Activated CD4-positive, alpha-beta T cell treated with anti-CD3 and anti-CD28 coated beads, Interleukin-2, amount 10 ng/mL, durations not matched to agents 7 days and 5 days (primary cell): ENCODE measurements around the gene MTOR. TPM values are rescaled to one million over a fixed set of nuclear protein-coding genes. Genes with fewer than 3 reads are reported as not detected.
"Not testable (repeated sequence)": the region's sequence is repeated elsewhere in the genome, so short reads cannot be mapped to it uniquely, and the experiment has no call there.

Source experiments
- CTCF ChIA-PET: fragments of 350-600 bp; sonication (Branson Sonifier 250); formaldehyde crosslinking; loops from one replicate; lab custom pipeline; 2021; ENCODE audit warnings: antibody characterized with exemption; lab: Charles Lee
- POLR2A ChIA-PET: fragments of 350-600 bp; sonication (Branson Sonifier 250); formaldehyde crosslinking; loops from one replicate; lab custom pipeline; 2021; ENCODE audit warnings: antibody characterized with exemption; lab: Charles Lee
- DNase-seq: peaks from one replicate; pipeline ENCODE4 v3.0.0-alpha.2; 2020
- H3K27ac Mint-ChIP-seq: one replicate; pipeline ENCODE4 v1.8.0; 2021; ENCODE audit warnings: mild to moderate bottlenecking, moderate library complexity, mixed read lengths
- H3K27me3 Mint-ChIP-seq: one replicate; pipeline ENCODE4 v1.8.0; 2021; ENCODE audit warnings: mixed read lengths
- H3K36me3 Mint-ChIP-seq: one replicate; pipeline ENCODE4 v1.8.0; 2021; ENCODE audit warnings: low read depth, mixed read lengths
- H3K4me1 Mint-ChIP-seq: one replicate; pipeline ENCODE4 v1.8.0; 2021; ENCODE audit warnings: mixed read lengths
- H3K4me3 Mint-ChIP-seq: one replicate; pipeline ENCODE4 v1.8.0; 2021; ENCODE audit warnings: mild to moderate bottlenecking, moderate library complexity, mixed read lengths
- H3K9me3 Mint-ChIP-seq: one replicate; pipeline ENCODE4 v1.8.0; 2021; ENCODE audit warnings: mixed read lengths
- total RNA-seq, 2 experiments: library from RNA; stranded (reverse); gene quantifications; one replicate each; pipeline ENCODE4 v1.2.3, GENCODE V29; 2021

MTOR gene
- total RNA-seq, 2 experiments from 2014 or later: 49.2 to 57.2 TPM

DNA sequence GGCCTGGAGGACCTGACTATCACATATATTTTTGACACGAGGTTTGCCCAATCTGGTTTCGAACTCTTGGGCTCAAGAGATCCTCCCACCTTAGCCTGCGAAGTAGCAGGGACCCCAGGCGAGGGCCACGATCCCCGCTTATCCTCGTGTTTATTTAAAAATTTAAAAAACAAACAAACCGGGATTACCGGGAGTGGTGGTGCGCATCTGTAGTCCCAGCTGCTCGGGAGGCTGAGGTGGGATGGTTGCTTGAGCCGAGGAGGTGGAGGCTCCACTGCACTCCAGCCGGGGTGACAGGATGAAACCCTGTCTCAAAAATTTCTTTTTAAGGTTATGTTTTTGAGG lies 162.2 kb downstream of the MTOR start:
- Mint-ChIP-seq H3K9me3 (no peaks in the 10 kb centered on the region), H3K4me3 (peak overlapping the region; percentile 97), H3K4me1 (peaks cover 24% of the 10 kb centered on the region), H3K27me3 (no peaks in the 10 kb centered on the region), H3K27ac (peak overlapping the region; percentile 97), H3K36me3 (peaks cover 15% of the 10 kb centered on the region)
- no peak for DNase-seq
- ChIA-PET CTCF (interaction anchor here (1.1 to 3.3 kb wide), 3 partner anchors 12 to 564 kb away, joined by 3 to 14 read pairs (median 4); partner anchors contain the start of gene FBXO6), POLR2A (interaction anchor here (1.5 kb wide), 1 partner anchor 62 kb away, joined by 5 read pairs; no protein-coding TSS in a partner anchor)

DNA sequence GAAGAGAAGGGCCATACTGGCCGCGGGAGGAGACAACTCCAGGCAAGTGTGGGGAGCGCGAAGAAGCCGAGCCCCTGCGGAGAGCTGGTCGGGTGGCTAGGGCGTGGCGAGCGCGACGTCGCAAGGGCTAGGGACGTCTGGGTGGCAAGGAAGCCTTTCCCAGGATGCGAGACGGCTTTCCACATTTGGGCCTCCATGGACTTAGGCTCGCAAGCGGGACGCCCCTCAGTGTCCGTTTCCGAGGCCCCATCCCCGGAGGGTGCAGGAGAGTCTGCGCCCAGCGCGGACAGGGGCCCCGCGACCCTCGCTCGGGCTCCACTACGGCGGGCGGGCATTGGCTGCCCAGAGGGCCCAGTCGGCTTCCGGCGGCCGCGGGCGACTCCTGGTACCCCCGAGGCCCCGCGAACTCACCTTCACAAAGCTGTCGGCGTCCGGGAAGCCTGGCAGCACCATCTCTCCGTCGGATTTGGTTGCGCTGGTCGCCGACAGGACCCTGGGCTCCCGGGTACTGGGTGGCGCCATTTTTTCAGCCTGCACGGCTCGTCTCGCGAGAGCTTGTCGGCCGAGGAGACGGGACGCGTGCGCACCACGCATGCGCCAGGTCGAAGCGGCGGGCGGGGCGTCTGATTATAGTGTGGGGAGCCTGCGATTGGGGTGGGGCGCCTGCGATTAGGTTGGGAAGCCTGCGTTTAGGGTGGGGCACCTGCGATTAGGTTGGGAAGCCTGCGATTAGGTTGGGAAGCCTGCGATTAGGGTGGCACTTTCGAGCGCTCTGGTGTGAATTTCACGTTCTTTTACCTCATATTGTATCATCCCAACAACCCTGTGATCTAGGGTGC lies 162.8 kb downstream of the MTOR start, which contains the start of gene EXOSC10:
Gene EXOSC10, minus strand, starts transcription at position 560 of the 839 bp plus-strand sequence. Its CDS starts 38 bp downstream, at position 522.
- Mint-ChIP-seq H3K36me3 (peaks cover 15% of the 10 kb centered on the region), H3K4me1 (peaks cover 24% of the 10 kb centered on the region), H3K27ac (peak within 1 kb of the TSS; percentile 97), H3K4me3 (peak within 1 kb of the TSS; percentile 97), H3K9me3 (no peaks in the 10 kb centered on the region), H3K27me3 (no peaks in the 10 kb centered on the region)
- DNase-seq: peak; percentile 95
- CTCF ChIA-PET: interaction anchor here (0.7 to 3.3 kb wide), 8 partner anchors 10 to 565 kb away, joined by 3 to 14 read pairs (median 3); partner anchors contain the start of genes FBXO6 and SRM
- POLR2A ChIA-PET: interaction anchor here (0.7 to 1.5 kb wide), 3 partner anchors 41 to 327 kb away, joined by 3 to 5 read pairs (median 3); no protein-coding TSS in a partner anchor

GRCh38 chr1:11098931-11099309 lies 163.4 kb downstream of the MTOR start:
- ChIA-PET CTCF (interaction anchor here (0.7 to 3.3 kb wide), 6 partner anchors 10 to 565 kb away, joined by 3 to 14 read pairs (median 3); partner anchors contain the start of gene FBXO6), POLR2A (interaction anchor here (1.5 kb wide), 1 partner anchor 61 kb away, joined by 5 read pairs; no protein-coding TSS in a partner anchor)
- peaks cover 24% of the 10 kb centered on the region for H3K4me1 Mint-ChIP-seq
- H3K9me3 Mint-ChIP-seq: no peaks in the 10 kb centered on the region
- no peak for DNase-seq
- peaks cover 15% of the 10 kb centered on the region for H3K36me3 Mint-ChIP-seq
- H3K27ac Mint-ChIP-seq: peak overlapping the region; percentile 97
- H3K4me3 Mint-ChIP-seq: peak overlapping the region; percentile 97
- no peaks in the 10 kb centered on the region for H3K27me3 Mint-ChIP-seq

DNA sequence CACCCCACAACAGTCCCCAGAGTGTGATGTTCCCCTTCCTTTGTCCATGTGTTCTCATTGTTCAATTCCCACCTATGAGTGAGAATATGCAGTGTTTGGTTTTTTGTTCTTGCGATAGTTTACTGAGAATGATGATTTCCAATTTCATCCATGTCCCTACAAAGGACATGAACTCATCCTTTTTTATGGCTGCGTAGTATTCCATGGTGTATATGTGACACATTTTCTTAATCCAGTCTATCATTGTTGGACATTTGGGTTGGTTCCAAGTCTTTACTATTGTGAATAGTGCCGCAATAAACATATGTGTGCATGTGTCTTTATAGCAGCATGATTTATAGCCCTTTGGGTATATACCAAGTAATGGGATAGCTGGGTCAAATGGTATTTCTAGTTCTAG lies 178.6 kb downstream of the MTOR start:
- H3K27me3 Mint-ChIP-seq, POLR2A ChIA-PET, CTCF ChIA-PET, H3K9me3 Mint-ChIP-seq, H3K4me1 Mint-ChIP-seq, DNase-seq, H3K4me3 Mint-ChIP-seq, H3K27ac Mint-ChIP-seq: not testable (repeated sequence)
- peaks cover 58% of the 10 kb centered on the region for H3K36me3 Mint-ChIP-seq

GRCh38 chr1:11080931-11081330 lies 181.4 kb downstream of the MTOR start:
- no peak for DNase-seq
- ChIA-PET CTCF (no interaction called here), POLR2A (no interaction called here)
- Mint-ChIP-seq H3K4me3 (no peak overlapping the region), H3K4me1 (no peaks in the 10 kb centered on the region), H3K27me3 (no peaks in the 10 kb centered on the region), H3K9me3 (no peaks in the 10 kb centered on the region), H3K27ac (no peak overlapping the region), H3K36me3 (peaks cover 57% of the 10 kb centered on the region)

DNA sequence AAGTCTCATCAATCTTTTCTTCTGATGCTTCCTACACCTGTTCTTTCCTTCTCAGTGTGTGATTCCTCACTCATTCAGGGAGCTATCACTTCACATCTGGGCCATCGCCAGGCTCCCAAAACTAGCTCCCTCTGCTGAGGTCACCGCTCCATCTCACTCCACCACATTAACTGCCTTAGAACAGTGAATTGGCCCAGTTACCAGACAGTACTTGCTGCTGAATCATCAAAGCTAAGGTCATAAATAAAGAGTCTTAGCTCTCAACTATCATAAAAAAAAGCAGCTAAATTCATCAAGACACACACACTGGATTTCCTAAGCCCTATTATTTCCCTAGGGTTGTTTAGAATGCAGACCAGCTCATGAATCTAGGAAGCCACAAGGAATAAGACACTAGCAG lies 183.7 kb downstream of the MTOR start:
- H3K4me1 Mint-ChIP-seq: no peaks in the 10 kb centered on the region
- H3K36me3 Mint-ChIP-seq: peaks cover 49% of the 10 kb centered on the region
- no peaks in the 10 kb centered on the region for H3K27me3 Mint-ChIP-seq
- POLR2A ChIA-PET: interaction anchor here (0.7 kb wide), 1 partner anchor 8 kb away, joined by 4 read pairs; no protein-coding TSS in a partner anchor
- H3K27ac Mint-ChIP-seq: no peak overlapping the region
- CTCF ChIA-PET: interaction anchor here (0.9 to 1.1 kb wide), 5 partner anchors 9 to 41 kb away, joined by 3 to 4 read pairs (median 3); no protein-coding TSS in a partner anchor
- no peak for DNase-seq
- no peak overlapping the region for H3K4me3 Mint-ChIP-seq
- H3K9me3 Mint-ChIP-seq: no peaks in the 10 kb centered on the region

GRCh38 chr1:11073398-11073797 lies 189.0 kb downstream of the MTOR start:
- POLR2A ChIA-PET: interaction anchor here (0.6 to 1.2 kb wide), 2 partner anchors 14 to 610 kb away, joined by 3 read pairs; partner anchors contain the start of gene SRM

GRCh38 chr1:11072216-11072917 lies 190.0 kb downstream of the MTOR start:
- Mint-ChIP-seq H3K9me3 (no peaks in the 10 kb centered on the region), H3K27ac (no peak overlapping the region), H3K27me3 (no peaks in the 10 kb centered on the region), H3K36me3 (peaks cover 58% of the 10 kb centered on the region), H3K4me3 (no peak overlapping the region), H3K4me1 (peaks cover 7% of the 10 kb centered on the region)
- DNase-seq: no peak
- ChIA-PET POLR2A (interaction anchor here (1.2 kb wide), 1 partner anchor 13 kb away, joined by 3 read pairs; the partner anchor contains the start of gene SRM), CTCF (interaction anchor here (1.2 to 1.5 kb wide), 2 partner anchors 15 to 35 kb away, joined by 3 read pairs; no protein-coding TSS in a partner anchor)

More at GRCh38 chr1:11073398-11073797, 189.0 kb downstream of the MTOR start:
- not testable (repeated sequence) for H3K27ac Mint-ChIP-seq, DNase-seq, H3K27me3 Mint-ChIP-seq, H3K4me1 Mint-ChIP-seq, H3K9me3 Mint-ChIP-seq, H3K4me3 Mint-ChIP-seq
- H3K36me3 Mint-ChIP-seq: peaks cover 58% of the 10 kb centered on the region
- CTCF ChIA-PET: interaction anchor here (0.8 to 1.5 kb wide), 3 partner anchors 14 to 215 kb away, joined by 3 to 4 read pairs (median 3); no protein-coding TSS in a partner anchor

DNA sequence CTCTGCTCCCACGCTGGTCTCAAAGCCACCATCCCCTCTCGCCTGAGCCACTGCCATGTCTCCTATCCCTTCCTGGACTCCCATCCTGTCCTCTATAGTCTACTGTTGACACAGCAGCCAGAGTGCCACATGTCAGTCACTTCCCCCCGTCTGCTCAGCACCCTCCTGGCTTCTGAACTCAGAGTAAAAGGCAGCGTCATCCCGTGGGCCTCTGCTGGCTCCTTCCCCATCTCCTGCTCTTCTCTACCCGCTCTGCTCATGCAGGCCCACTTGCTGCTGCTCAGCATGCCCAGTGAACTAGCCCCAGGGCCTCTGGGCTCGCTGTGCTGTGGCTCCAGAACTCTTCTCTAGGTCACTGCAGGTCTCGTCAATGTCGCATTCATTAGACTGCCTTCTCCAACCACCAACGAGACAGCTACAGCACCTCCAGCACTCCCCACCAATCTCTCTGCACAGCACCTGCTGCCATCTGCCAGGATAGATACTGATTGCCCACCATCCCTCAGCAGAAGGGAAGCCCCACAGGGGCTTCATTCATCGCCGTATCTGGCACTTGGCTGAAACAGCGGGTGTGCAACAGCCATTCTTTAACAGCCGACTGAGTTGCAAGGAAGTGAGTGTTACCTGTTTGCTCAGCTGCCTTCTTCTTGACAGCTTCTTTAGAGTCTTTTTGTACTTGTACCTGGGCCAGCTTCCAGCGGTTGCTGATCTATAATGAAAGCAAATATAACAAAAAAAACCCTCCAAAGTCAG lies 190.7 kb downstream of the MTOR start:
- Mint-ChIP-seq H3K27ac (peak overlapping the region; percentile 54), H3K9me3 (no peaks in the 10 kb centered on the region), H3K27me3 (no peaks in the 10 kb centered on the region), H3K4me3 (no peak overlapping the region), H3K36me3 (peaks cover 60% of the 10 kb centered on the region), H3K4me1 (peaks cover 7% of the 10 kb centered on the region)
- ChIA-PET POLR2A (no interaction called here), CTCF (interaction anchor here (1.5 kb wide), 2 partner anchors 10 to 16 kb away, joined by 3 read pairs; no protein-coding TSS in a partner anchor)
- no peak for DNase-seq

DNA sequence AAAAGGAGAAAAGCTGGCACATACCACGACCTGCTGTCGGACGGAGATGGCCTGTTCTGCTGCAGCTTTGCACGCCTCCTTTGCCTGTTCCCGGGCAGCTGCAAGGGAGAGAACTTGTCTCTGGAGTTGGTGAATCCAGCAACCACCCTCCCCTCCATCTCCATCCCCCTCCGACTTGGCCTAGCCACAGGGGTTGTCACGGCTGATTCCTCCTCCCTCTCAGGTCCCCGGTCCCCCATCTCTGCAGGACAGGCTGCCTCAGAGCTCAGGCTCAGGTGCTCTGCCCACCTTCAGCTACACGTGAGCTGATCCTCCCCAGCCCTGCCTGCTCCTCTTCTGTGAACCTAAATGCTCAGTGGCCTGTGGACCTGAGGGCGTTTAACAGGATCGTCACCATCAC lies 191.5 kb downstream of the MTOR start:
- H3K9me3 Mint-ChIP-seq: no peaks in the 10 kb centered on the region
- peaks cover 7% of the 10 kb centered on the region for H3K4me1 Mint-ChIP-seq
- H3K4me3 Mint-ChIP-seq: no peak overlapping the region
- ChIA-PET CTCF (interaction anchor here (1.0 to 2.2 kb wide), 3 partner anchors 9 to 17 kb away, joined by 3 to 7 read pairs (median 5); partner anchors contain the start of gene SRM), POLR2A (interaction anchor here (0.6 kb wide), 3 partner anchors 8 to 13 kb away, joined by 3 to 4 read pairs (median 3); no protein-coding TSS in a partner anchor)
- no peaks in the 10 kb centered on the region for H3K27me3 Mint-ChIP-seq
- no peak overlapping the region for H3K27ac Mint-ChIP-seq
- DNase-seq: no peak
- H3K36me3 Mint-ChIP-seq: peaks cover 61% of the 10 kb centered on the region

- Mint-ChIP-seq H3K27ac (no peak overlapping the region), H3K4me3 (no peak overlapping the region), H3K27me3 (no peaks in the 10 kb centered on the region), H3K4me1 (peaks cover 7% of the 10 kb centered on the region), H3K9me3 (no peaks in the 10 kb centered on the region), H3K36me3 (peaks cover 66% of the 10 kb centered on the region)
- POLR2A ChIA-PET: no interaction called here
- DNase-seq: no peak
- CTCF ChIA-PET: interaction anchor here (0.6 to 2.2 kb wide), 2 partner anchors 8 to 53 kb away, joined by 3 to 7 read pairs; partner anchors contain the start of gene SRM
These were observed 193.5 kb downstream of the MTOR start for GRCh38 chr1:11068600-11069473.
